ENCODE data around the gene XYLT1.

The XYLT1 gene

DNA sequence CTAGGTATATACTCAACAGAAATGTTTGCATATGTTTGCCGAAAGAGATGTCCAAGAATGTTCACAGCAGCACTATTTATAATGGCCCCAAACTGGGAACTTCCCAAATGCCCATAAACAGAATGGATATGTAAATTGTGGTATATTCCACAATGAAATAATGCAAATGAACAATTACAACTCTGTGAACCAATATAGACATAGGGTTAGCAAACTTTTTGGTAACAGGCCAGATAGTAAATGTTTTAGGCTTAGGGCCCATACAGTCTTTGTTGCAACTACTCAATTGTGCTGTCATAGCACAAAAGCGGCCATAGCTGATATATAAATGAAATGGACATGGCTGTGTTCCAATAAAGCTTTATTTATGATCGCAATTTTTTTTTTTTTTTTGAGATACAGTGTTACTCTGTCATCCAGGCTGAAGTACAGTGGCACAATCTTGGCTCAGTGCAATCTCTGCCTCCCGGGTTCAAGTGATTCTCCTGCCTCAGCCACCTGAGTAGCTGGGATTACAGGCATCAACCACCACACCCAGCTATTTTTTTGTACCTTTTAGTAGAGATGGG lies 16.5 kb downstream of the XYLT1 start:
- DNase-seq: no peak

DNA sequence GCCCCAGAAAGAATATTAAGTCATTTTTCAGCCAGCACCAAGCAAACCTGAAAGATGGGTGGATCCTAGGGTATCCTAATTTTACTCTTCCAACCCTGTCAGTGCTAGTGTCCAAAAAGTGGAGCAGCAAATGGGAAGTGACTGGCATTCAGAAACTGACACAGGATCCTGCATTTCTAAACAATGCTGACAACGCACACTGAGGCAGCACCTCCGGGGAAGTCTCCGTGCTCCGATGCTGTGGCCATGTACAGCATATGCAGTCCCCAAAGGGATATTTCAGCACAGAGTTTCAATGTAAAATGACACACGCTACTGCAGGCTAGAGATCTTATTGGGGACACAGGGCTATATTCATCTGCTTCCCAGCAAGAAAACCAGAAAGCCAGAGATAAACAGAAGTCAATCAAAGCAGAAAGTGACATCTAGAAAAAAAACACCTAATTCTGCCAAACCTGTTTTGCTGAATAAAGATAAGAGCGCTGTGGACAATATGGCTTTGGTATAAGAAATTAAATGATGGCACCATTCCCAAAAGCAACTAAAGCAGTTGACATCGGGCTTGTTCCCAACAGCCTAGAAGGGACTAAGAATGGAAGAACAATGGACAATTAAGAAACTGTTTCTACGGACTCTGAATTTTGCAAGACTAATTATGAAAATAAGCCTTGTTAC lies 17.3 kb downstream of the XYLT1 start:
- no peak for DNase-seq

DNA sequence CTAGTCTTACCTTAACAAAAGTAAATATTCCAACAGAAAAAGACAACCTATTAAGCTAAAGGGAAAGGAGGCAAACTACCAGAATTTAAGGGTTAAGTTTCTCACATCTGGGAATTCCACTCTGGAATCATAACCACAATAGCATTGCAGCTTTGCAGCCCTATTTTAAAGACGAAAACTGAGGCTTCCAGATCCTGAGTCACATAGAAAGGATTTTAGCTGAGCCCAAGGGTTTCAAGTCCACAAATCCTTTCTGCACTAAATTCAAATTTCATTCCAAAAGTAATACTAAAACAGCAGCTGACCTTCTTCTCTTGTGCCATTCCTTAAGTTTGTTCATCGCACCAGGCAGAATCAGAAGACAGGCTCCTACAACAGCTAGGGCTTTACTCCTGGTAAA lies 17.8 kb downstream of the XYLT1 start:
- no peak for DNase-seq

DNA sequence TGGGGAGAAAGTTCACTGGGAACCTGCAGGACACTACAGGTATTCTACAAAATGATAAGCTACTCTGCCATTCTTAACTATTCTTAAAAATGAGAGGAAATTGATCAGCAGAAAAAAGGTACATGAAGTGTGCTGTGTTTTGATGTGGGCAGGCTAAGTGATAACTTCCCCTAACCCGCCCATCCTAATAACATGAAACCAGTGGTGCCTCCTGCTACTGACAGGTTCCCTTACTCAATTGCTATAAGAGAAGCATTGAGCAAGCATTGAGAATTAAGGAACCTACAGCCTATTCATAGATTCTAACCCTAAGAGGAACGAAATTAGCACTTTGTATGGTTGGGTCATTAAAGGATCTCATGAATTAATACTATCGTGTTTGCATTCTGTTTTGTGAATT lies 18.9 kb downstream of the XYLT1 start:
- no peak for DNase-seq

DNA sequence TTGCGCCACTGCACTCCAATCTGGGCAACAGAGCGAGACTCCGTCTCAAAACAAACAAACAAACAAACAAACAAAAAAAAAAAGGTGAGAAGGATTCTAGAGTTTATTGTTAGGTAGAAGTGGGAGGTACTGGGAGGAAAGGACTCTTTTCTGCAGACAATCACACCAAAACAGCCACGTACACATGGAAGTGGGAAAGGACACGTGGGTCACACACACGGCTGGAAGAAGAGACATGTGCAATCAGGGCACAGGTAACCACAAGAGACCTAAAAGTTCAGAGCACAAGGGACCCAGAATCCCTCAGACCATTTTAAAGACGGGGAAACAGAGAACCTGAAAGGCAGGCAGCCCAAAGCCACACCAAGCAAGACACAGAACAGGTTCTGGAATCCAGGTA lies 20.5 kb downstream of the XYLT1 start:
- no peak for DNase-seq

DNA sequence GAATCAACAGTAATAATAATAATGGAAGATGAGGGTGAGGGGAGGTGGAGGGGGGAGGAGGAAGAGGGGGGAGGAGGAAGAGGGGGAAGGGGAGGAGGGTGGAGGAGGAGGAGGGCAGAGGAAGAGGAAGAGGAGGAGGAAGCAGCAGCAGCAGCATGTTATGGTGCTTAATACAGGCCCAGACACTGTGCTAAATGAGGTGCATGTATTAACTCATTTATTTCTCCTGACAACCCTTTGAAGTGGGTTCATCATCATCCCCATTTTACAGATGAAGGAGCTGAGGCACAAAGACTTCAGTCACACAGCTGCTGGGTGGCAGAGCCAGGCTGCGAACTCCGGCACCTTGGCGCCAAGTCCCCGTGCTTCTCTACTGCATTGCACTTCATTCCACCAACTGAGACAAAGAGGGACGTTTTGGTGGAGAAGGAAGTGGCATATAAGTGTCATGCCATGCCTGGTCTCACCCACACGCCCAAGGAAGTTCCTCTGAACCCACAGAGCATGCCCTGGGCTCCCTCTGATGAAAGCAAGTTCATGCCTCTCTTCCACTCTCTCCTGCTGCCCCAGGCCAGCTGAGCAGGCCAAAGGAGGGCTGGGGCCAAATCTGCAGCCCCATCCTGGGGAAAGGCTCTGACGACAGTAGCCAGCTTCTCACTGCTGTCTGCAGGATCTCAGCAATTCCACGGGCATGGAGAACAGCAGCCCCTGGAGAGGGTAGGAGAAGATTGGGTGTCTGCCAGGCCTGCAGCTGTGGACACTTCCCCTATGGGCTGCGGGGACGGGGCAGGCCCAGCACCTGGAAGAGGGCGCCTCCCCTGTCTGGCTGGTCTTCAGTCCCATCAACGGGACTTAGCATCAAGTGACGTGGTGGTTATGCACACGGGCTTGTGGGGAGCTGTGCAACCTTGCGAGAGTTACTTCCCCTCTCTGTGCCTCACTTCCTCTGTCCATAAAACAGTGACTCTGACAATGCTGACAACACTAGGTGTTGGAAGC lies 21.8 kb downstream of the XYLT1 start:
- peak; percentile 75 for DNase-seq

DNA sequence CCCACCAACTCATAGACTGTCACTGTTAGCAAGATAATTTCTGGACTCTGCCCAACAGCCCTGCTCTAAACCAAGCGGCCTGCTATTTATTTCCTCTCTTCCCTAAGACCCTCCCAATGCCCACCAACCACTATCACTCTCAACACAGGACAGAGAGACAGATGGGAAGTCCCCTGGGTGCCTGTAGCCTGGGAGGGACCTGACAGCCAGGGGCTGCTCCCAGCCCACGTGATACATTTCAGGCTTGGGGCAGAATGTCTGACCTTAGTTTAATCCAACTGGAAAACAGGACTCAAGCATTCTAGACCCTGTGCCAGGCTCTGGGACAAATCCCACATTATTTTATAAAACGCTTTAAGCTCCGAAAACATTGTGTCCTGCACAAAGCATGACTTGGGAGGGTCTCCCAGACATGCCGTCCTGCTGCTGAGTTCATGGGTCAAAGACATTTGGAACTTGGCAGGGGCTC lies 23.6 kb downstream of the XYLT1 start:
- no peak for DNase-seq

DNA sequence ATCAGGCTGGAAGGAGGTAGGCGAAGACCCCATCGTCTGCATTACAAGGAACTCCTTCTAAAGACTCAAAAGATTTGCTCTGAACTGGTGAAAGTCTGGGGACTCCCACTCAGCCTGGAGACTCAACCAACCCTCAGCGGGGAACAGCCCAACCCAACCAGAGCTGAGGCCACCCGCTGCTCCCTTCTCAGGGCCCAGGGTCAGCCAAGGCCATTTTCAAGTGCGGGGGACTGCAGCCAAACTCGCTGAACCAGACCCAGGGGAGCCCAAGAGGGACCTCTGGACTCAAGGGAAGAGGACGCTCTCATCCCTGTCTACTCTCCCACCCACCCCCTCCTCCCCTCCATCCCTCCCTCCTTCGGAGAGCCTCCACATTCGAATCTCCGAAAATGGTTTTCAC lies 24.1 kb downstream of the XYLT1 start:
- no peak for DNase-seq

DNA sequence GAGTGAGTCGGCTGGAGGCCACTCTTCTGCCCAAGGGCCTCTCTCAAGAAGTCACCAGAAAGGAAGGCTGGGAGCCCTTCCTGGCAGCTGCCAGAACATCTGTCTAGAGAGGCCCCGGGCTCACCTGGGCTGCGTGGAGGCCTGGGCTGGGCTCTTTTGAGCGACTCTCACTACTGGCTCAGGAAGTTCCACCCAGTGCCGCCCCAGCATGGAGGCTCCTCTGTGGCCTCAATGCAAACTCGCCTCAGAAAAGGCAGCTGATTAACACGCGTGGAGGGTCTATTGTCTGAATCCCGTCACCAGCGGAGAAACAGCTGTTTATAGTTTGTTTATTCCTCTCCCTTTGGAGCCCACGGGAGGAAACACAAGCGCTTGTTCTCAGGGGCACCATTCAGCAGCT lies 25.3 kb downstream of the XYLT1 start:
- no peak for DNase-seq

DNA sequence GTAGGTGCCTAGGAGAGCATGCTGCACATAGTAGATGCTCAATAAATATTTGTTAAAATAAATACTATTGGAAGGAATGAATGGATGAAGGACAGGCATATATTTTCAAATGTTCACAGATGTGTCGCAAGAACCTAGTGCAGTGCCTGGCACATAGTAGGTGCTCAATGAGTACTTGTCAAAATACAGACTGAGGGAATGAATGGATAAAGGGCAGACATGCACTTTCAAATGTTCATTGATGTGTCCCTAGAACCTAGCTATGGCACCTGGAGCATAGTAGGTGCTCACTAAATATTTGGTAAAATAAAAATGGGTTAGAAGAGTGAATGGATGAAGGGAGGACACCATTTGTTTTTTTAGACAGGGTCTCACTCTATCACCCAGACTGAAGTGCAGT lies 26.1 kb downstream of the XYLT1 start:
- DNase-seq: no peak

DNA sequence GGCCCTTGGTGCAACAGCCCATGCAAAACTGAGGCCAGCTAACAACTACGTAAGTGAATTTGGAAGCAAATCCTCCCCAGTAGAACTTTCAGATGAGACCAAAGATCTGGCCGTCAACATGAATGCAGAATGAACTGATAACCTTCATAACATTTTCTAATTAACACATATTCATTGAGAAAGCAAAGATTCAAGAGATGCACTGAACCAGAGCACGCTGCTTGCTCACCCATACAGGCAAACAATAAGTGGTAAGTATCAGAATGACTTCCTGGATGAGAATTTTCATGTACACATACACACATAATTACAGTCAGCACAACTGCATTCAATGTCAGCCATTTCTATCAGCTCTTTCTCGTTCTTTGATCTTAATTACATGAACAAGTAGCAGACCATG lies 30.6 kb downstream of the XYLT1 start:
- DNase-seq: no peak

DNA sequence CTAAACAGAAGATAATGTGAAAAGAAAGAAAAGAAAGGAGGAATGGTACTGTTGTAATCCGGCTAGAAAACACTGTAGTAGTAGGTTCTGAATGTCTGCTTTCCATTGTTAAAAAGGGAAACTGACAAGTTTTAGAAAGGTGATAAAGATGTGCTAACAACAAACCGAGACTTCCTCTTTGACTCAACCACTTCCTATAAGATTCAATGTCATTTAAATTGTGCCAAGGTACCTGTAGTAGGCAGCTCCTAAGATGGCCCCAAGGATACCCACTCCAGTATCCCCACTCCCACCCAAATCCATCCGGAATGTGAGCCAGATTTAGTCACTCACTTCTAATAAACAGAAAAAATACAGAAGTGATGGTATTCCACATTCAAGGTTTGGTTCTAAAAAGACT lies 31.2 kb downstream of the XYLT1 start:
- no peak for DNase-seq

DNA sequence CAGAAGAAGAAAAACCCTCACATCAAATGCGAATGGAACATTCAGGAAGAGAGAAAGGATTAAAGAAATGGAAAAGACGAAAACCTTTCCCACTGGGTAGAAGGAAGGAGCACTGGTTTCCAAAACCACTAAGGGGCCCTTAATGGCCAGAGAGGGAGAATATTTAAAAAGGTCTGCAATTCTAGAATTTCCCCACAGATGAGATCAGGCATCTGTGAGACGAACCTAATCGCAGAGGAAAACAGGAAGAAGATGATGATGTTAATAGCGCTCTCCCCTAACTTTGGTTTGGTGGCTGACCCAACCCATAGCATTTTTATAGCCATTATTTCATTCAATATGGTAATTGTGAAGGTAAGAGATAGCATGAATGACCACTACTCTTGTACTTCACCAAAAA lies 32.8 kb downstream of the XYLT1 start:
- DNase-seq: no peak

DNA sequence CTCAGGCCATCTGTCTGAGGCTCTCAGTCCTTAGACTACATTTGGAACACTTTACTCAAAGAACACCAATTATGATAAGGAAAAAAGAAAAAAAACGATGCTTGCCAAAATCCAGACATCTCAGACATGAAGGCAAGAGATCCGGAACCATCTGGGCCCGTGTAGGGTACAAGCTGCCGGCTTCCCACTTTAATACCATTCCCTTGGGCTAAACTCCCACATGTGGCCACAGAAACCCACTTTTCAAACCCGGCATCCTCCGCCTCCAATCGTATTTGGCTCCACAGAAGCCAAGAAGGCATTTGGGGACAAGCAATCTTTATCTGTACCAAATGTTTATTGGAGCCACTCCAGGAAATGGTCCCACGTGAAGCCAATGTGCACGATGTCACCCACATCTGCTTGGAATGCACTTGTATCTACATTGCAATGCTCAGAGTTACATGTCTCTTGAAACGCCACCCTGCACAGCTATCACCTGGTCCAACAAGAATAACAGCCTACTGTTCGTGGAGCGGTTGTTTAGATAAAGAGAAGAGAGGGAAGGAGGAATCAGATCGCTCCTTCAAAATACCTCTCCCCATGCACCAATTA lies 33.5 kb downstream of the XYLT1 start:
- no peak for DNase-seq

DNA sequence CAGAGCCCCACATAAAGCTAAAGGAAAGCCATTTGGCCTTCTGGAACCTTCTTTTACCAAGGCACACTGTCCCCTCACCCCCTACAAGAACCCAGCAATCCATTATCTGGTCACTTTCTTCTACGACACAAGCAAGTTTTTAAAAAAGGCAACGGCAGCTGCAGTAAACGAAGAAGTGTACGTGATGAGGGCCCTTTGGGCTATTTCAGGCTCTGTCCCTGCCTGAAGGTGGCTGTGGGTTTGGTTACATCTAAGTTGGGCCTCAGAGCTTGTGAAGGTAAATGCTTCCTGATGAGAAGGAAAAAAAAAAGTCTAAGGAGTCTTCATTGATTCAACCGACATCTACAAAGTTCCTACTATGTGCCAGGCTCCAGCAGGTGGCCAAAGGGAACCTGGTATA lies 35.4 kb downstream of the XYLT1 start:
- DNase-seq: no peak

DNA sequence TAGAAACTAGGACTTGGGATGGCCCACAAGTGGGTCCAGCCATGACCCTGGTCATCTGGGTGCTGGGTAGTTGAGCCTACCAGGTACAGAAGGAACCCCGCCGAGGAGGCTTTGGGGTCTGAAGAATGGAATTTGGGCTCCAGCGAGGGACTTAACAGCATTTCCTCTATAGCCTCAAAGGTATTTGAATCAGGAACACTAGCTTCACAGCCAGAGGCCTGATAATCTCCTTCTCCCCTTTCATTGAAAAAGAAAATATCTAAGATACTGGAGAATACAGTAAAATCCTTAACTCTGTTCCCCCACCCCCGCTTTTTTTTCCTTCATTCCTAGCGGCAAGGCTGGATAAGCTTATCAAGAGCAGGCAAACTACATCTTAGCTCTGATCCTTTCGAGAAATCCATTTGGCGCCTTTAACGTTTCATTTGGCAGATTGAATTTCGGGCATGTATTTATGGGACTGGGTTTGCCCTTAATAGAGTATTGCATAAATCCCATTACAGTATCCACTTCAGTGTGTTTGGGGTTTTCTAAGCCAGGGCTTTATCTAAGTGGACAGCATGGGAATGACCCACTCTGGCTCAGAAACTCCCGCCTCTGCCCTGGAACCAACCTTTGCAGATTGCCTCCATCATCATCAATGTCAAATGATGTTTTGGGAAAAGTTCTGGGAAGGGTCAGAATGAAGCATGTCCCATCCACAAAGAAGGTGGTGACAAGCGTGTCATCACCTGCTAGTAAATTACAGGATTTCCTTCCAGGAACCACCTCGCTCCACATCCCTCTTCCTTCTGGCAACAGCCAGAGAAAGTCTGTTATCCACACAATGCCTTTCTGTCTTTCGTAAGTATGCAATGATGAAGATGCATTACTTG lies 36.9 kb downstream of the XYLT1 start:
- no peak for DNase-seq

DNA sequence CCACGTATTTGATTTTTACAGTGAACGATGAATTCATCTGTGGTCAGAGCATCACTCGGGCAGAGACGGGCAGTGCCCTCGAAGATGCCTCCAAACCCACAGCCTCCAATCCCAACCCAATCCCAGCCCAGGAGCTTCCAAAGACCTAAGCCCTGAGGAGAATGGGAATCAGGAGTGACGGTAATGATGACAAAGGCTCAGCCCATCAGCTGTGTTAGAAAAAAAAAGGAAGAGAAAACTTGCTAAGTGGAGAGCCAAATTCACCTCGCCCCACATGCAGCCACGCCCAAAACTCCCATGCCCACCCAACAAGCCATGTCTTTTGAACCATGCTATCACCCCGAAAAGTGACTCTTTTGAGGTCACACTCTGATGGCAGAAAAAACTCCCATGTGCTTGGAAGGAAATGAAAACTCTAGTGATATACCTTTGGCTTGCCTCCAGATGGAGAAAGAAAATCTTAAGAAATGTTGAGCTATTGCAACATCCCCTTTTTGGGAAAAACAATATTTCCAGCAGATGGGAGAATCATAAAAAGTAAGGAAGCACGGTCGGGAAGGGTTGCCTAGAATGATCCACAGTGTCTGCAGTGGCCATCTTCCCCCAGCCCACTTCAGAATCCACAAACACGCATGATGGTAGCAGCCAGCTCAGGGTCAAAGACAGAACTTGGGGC lies 37.7 kb downstream of the XYLT1 start:
- no peak for DNase-seq

DNA sequence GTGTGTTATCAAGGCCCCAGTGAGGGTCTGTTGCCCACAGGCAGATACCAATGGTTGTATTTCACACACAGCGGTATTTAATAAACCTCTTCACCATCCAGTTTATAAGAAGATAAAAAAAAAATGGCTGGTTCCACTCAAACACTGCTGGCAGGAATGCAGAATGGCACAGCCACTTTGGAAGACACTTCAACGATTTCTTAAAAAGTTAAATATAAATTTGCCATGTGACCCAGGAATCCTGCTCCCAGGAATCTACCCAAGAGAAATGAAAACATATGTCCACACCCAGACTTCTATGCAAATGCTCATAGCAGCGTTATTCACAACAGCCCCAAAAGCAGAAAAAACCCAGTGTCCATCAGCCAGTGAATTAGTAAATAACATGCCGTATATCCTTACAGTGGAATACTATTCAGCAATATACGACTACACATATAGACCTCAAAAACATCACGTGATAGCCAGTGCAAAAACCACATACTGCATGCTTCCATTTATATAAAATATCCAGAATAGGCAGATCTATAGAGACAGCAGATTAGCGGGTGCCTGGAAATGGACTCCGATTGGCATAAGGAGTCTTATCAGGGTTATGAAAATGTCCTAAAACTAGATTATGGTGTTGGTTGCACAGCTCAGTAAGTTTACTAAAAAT lies 38.7 kb downstream of the XYLT1 start:
- no peak for DNase-seq

DNA sequence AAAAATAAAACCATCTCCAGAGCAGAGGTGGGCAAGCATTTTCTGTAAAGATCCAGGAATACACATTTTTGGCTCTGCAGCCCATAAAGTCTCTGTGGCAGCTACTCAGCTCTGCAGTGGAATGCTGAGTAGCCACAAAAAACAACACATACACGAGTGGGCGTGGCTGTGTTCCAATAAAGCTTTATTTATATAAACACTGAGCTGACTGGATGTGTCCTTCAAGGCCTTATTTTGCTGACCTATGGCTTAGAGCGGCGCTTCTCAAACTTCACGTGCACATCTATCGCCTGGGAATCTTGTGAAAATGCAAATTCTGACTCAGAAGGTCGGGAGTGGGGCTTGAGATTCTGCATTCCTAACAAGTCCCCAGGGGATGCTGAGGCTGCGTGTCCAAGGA lies 39.7 kb downstream of the XYLT1 start:
- no peak for DNase-seq

DNA sequence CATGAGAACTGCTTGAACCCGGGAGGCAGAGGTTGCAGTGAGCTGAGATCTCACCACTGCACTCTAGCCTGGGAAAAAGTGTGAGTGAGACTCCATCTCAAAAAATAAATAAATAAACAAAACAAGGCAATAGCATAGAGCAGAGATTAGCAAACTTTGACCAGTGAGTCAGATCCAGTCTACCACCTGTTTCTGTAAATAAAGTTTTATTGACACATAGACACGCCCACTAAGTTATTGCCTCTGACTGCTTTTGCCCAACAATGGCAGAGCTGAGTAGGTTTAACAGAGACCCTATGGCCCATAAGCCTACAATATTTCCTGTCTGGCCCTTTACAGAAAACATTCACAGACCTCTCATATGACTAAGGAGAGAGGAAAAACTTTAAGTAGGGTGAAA lies 44.3 kb downstream of the XYLT1 start:
- DNase-seq: no peak

DNA sequence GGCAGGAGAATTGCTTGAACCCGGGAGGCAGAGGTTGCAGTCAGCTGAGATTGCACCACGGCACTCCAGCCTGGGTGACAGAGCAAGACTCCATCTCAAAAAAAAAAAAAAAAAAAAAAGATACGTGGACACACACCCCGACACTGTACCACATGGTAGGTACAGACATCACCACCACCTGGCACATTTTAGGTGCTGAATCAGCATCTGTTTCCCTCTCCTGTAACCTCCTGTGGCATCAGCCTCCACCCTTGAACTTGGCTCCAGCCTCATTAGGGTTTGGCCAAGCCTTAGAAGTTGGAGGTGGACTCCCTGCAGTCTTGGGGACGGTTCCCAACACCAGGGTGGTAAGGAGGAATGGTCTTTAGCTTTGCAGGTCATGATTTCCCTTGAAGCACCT lies 46.0 kb downstream of the XYLT1 start:
- no peak for DNase-seq
